GM12878 (cell line): ENCODE results near the gene SLC6A9. TPM values are rescaled to one million over a fixed set of nuclear protein-coding genes. Genes with fewer than 3 reads are reported as not detected.

Experiments
- ATAC-seq: fragments of 200-7000 bp; cut with Tn5 transposase; 3 replicates; pipeline ENCODE4 v1.9.1; 2020; ENCODE audit warnings: mild to moderate bottlenecking, moderate library complexity
- BruUV-seq: library from RNA; stranded (reverse); fragments of 400-500 nt; replicated peaks from 2 replicates; lab custom pipeline; 2021; lab: Mats Ljungman, UMichigan
- CTCF ChIA-PET: fragments of 300-600 bp; sonication (Branson Sonifier 250); formaldehyde crosslinking; extraction: SDS; loops from one replicate; lab custom pipeline; 2021; ENCODE audit warnings: inconsistent platforms; lab: Yijun Ruan, JAX
- POLR2A ChIA-PET: fragments of 350-600 bp; formaldehyde crosslinking; extraction: SDS; loops from one replicate; lab custom pipeline; 2021; ENCODE audit warnings: inconsistent platforms; lab: Charles Lee
- RAD21 ChIA-PET: fragments of 300-600 bp; sonication (Branson Sonifier 250); formaldehyde crosslinking; loops from one replicate; lab custom pipeline; 2023; ENCODE audit warnings: antibody characterized with exemption; ENCODE audit not compliant: unreplicated experiment; lab: Charles Lee
- SMC1A ChIA-PET: fragments of 300-600 bp; sonication (Branson Sonifier 250); formaldehyde crosslinking; loops from one replicate; lab custom pipeline; 2023; ENCODE audit not compliant: unreplicated experiment, uncharacterized antibody; lab: Charles Lee
- DNase-seq: peaks from one replicate; pipeline ENCODE4 v3.0.0-alpha.2; 2011; ENCODE audit warnings: low read depth, low spot score
- FAIRE-seq: peaks from 3 replicates; lab custom pipeline; 2011; peaks lifted over from hg19 to GRCh38; lab: Jason Lieb, UNC
- H2AFZ ChIP-seq: 2 replicates; pipeline ENCODE4 v1.6.0; 2011; ENCODE audit warnings: low read depth, low read length, control low read depth; ENCODE audit not compliant: control insufficient read depth
- H3K27ac ChIP-seq: 2 replicates; pipeline ENCODE4 v1.5.1; 2011; ENCODE audit warnings: control low read depth; ENCODE audit not compliant: control insufficient read depth, insufficient read depth
- H3K27me3 ChIP-seq, 2 experiments: replicated peaks in 1 of 2; 2 replicates each; pipeline versions ENCODE4 v1.6.0 to v1.6.1; 2011; ENCODE audit warnings: low read length in 1 of 2; ENCODE audit not compliant: control insufficient read depth in 2 of 2, insufficient read depth in 2 of 2
- H3K36me3 ChIP-seq, 2 experiments: 2 replicates each; pipeline ENCODE4 v1.5.1; 2011; ENCODE audit warnings: low read length in 1 of 2; ENCODE audit not compliant: control insufficient read depth in 2 of 2, insufficient read depth in 2 of 2
- H3K4me1 ChIP-seq: 2 replicates; pipeline ENCODE4 v1.6.1; 2011; ENCODE audit warnings: mild to moderate bottlenecking, low read length, moderate library complexity, mixed read lengths; ENCODE audit not compliant: control insufficient read depth, insufficient read depth
- H3K4me2 ChIP-seq: 2 replicates; pipeline ENCODE4 v1.6.0; 2011; ENCODE audit warnings: control low read depth; ENCODE audit not compliant: control insufficient read depth, insufficient read depth
- H3K4me3 ChIP-seq: fragments of 200-600 bp; sonication (generic); 2 replicates; pipeline ENCODE4 v1.5.1; 2016
- H3K79me2 ChIP-seq: 2 replicates; pipeline ENCODE4 v1.6.0; 2011; ENCODE audit warnings: low read length; ENCODE audit not compliant: control insufficient read depth, insufficient read depth
- H3K9ac ChIP-seq: 2 replicates; pipeline ENCODE4 v1.8.0; 2011; ENCODE audit warnings: low read length, control low read depth, mixed read lengths; ENCODE audit not compliant: control insufficient read depth, insufficient read depth
- H3K9me3 ChIP-seq: replicated peaks from 3 replicates; pipeline ENCODE4 v1.5.1; 2011; ENCODE audit warnings: mild to moderate bottlenecking, low read length; ENCODE audit not compliant: control insufficient read depth, insufficient read depth
- H4K20me1 ChIP-seq: 2 replicates; pipeline ENCODE4 v1.6.0; 2011; ENCODE audit not compliant: control insufficient read depth, insufficient read depth
- BMI1 ChIP-seq: fragments of 450-650 bp; IDR thresholded peaks from 2 replicates; pipeline ENCODE4 v1.6.1; 2016; ENCODE audit warnings: mild to moderate bottlenecking, moderate library complexity, borderline replicate concordance
- BRCA1 ChIP-seq: IDR thresholded peaks from 2 replicates; pipeline ENCODE4 v1.6.1; 2011; ENCODE audit warnings: low read depth, low read length, improper control_type of control experiment
- HCFC1 ChIP-seq: fragments of 150-350 bp; IDR thresholded peaks from 2 replicates; pipeline ENCODE4 v1.6.1; 2014; ENCODE audit warnings: low read length
- JUND ChIP-seq: IDR thresholded peaks from 2 replicates; pipeline ENCODE4 v1.6.1; 2012; ENCODE audit warnings: low read depth, mild to moderate bottlenecking, low read length, improper control_type of control experiment, moderate library complexity
- KLF5 ChIP-seq: fragments of 450-650 bp; IDR thresholded peaks from 2 replicates; pipeline ENCODE4 v1.6.1; 2014; ENCODE audit warnings: mild to moderate bottlenecking; ENCODE audit not compliant: partially characterized antibody
- NFXL1 ChIP-seq: fragments of 450-650 bp; IDR thresholded peaks from 2 replicates; pipeline ENCODE4 v1.6.1; 2017; ENCODE audit warnings: antibody characterized with exemption, mild to moderate bottlenecking, borderline replicate concordance
- NRF1 ChIP-seq: conservative IDR thresholded peaks from 2 replicates; pipeline ENCODE4 v1.6.1; 2011; ENCODE audit warnings: mild to moderate bottlenecking, low read depth, low read length, improper control_type of control experiment
- RFX5 ChIP-seq: IDR thresholded peaks from 2 replicates; pipeline ENCODE4 v1.6.1; 2011; ENCODE audit warnings: low read depth, low read length, improper control_type of control experiment
- SMAD5 ChIP-seq: IDR thresholded peaks from 2 replicates; pipeline ENCODE4 v1.6.1; 2016; ENCODE audit warnings: antibody characterized with exemption, low read depth
- whole genome bisulfite sequencing: methylation state at CpG from one replicate; pipeline ENCODE4 v1.1.6; 2016; ENCODE audit warnings: low lambda C conversion rate; ENCODE audit not compliant: insufficient replicate concordance, insufficient coverage; ENCODE audit errors: missing lambda C conversion rate; 5-methylcytosine and 5-hydroxymethylcytosine counted together
- in situ Hi-C: fragments of 300-500 bp; cut with MboI; formaldehyde crosslinking; loops from 9 replicates; pipeline ENCODE4 v1.14.3; 2018; ENCODE audit warnings: mixed read lengths
- intact Hi-C: fragments of 100-400 bp; cut with micrococcal nuclease; formaldehyde crosslinking; loops from one replicate; pipeline ENCODE4 v1.14.2; 2022; ENCODE audit not compliant: unreplicated experiment
- polyA plus RNA-seq, 11 experiments: library from polyadenylated mRNA; depleted of rRNA in 4 of 11; unstranded in 6 of 11; stranded (reverse) in 5 of 11; fragments of >200 nt; fragmentation: Nextera tagmentation in 4 of 11; fragmentation: Illumina TruSeq in 1 of 11; extraction: Ambion mirVana in 4 of 11; extraction: Trizol in 1 of 11; gene quantifications; 1 replicate in 1 of 11; 2 replicates in 10 of 11; pipeline versions ENCODE4 v1.2.1 to v1.2.3, GENCODE V29; 2011 to 2016; ENCODE audit warnings: inconsistent platforms in 2 of 11, missing spikeins in 2 of 11, low read depth in 1 of 11
- total RNA-seq, 4 experiments: library from RNA; depleted of rRNA in 3 of 4; stranded (reverse); fragments of >200 nt in 3 of 4; fragmentation: Illumina TruSeq in 1 of 4; extraction: Trizol in 1 of 4; gene quantifications; 2 replicates each; pipeline versions ENCODE4 v1.2.1 to v1.2.3, GENCODE V29; 2013 to 2021
- TF ChIP-seq, protein P1 (sequence below): IDR thresholded peaks from 2 replicates; pipeline ENCODE4 v1.6.1; 2011; ENCODE audit warnings: low read depth, low read length, improper control_type of control experiment, borderline replicate concordance
- TF ChIP-seq, protein P2 (sequence below): IDR thresholded peaks from 2 replicates; pipeline ENCODE4 v1.6.1; 2012; ENCODE audit warnings: low read depth, low read length, improper control_type of control experiment
- TF ChIP-seq, protein P3 (sequence below): fragments of 450-650 bp; IDR thresholded peaks from 2 replicates; pipeline ENCODE4 v1.6.1; 2016; ENCODE audit warnings: mild to moderate bottlenecking

SLC6A9 gene
- total and polyA plus RNA-seq, 10 of the 15 experiments (the other 5 are each of a cell fraction or from before 2014, with no cell fraction given): 0.02 to 2.0 (median 0.63) TPM

DNA sequence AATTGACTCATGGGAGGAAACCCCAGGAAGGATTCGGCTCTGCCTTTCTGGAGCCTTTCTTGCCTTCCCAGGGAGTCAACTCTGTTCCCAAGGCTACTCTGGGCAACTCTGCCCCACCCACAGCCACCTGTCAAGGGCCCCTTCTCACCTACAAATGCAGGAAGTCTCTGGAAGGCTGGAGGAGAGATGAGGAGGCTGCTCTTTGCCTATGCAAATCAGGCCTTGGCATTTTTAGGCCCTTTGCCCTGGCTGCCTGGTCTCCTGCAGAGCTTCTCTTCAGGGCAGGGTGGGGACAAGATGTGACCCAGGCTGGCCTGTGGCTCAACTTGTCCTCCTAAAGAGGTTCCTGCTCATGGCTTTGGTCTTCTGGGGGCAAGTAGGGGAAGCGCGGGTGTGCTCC is 5.4 kb downstream of the SLC6A9 start:
- no peak for ATAC-seq
- 28% methylated on average over 3 of the region's 3 CpGs for WGBS
- H3K4me3 ChIP-seq: no peak overlapping the region
- in situ Hi-C loops (no loop called here), intact Hi-C loops (no loop called here)
- TF ChIP-seq NFXL1 (no peak), BRCA1 (no peak), NRF1 (no peak), RFX5 (no peak), JUND (no peak), KLF5 (no peak), HCFC1 (no peak), SMAD5 (no peak), BMI1 (no peak)
- TF ChIP-seq, protein P1, sequence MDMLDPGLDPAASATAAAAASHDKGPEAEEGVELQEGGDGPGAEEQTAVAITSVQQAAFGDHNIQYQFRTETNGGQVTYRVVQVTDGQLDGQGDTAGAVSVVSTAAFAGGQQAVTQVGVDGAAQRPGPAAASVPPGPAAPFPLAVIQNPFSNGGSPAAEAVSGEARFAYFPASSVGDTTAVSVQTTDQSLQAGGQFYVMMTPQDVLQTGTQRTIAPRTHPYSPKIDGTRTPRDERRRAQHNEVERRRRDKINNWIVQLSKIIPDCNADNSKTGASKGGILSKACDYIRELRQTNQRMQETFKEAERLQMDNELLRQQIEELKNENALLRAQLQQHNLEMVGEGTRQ: no peak
- TF ChIP-seq, protein P2, sequence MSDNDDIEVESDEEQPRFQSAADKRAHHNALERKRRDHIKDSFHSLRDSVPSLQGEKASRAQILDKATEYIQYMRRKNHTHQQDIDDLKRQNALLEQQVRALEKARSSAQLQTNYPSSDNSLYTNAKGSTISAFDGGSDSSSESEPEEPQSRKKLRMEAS: no peak
- TF ChIP-seq, protein P3, sequence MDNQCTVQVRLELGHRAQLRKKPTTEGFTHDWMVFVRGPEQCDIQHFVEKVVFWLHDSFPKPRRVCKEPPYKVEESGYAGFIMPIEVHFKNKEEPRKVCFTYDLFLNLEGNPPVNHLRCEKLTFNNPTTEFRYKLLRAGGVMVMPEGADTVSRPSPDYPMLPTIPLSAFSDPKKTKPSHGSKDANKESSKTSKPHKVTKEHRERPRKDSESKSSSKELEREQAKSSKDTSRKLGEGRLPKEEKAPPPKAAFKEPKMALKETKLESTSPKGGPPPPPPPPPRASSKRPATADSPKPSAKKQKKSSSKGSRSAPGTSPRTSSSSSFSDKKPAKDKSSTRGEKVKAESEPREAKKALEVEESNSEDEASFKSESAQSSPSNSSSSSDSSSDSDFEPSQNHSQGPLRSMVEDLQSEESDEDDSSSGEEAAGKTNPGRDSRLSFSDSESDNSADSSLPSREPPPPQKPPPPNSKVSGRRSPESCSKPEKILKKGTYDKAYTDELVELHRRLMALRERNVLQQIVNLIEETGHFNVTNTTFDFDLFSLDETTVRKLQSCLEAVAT: no peak
- TF ChIP-seq, all 136 proteins: peak for 0
- 0 out of 2 replicates have a peak overlapping the region, but pooled peaks have one; percentile 35 for H3K4me2 ChIP-seq
- ChIA-PET SMC1A (no interaction called here), RAD21 (no interaction called here), POLR2A (interaction anchor here (0.6 kb wide), 1 partner anchor 500 kb away, joined by 4 read pairs; no protein-coding TSS in a partner anchor), CTCF (interaction anchor here (1.6 kb wide), 2 partner anchors 11 to 20 kb away, joined by 4 to 7 read pairs; no protein-coding TSS in a partner anchor)
- no peak for FAIRE-seq
- H4K20me1 ChIP-seq: no peaks in the 10 kb centered on the region
- H3K79me2 ChIP-seq: no peaks in the 10 kb centered on the region
- peaks cover 10% of the 10 kb centered on the region for H3K4me1 ChIP-seq
- H3K27ac ChIP-seq: no peak overlapping the region
- H3K9me3 ChIP-seq: no peaks in the 10 kb centered on the region
- no peaks in the 10 kb centered on the region for H3K36me3 ChIP-seq
- no peak overlapping the region for H3K9ac ChIP-seq
- BruUV-seq: no TSS peak
- peak overlapping the region; percentile 20 for H2AFZ ChIP-seq
- no peaks in the 10 kb centered on the region for H3K27me3 ChIP-seq
- no peak for DNase-seq
